Lower lobe of right lung (tissue), 2 donors: ENCODE measurements around the gene LAMTOR4. TPM values are rescaled to one million over a fixed set of nuclear protein-coding genes. Genes with fewer than 3 reads are reported as not detected.

Experiments used
- ATAC-seq, 2 donors: fragments of 200-7000 bp; cut with Tn5 transposase; one replicate each; pipeline ENCODE4 v1.9.1; 2020 to 2022; ENCODE audit warnings: mild to moderate bottlenecking in 2 of 2, moderate library complexity in 2 of 2
- DNase-seq: peaks from one replicate; pipeline ENCODE4 v3.0.0-alpha.2; 2020
- H3K27ac ChIP-seq: fragments of 200-600 bp; one replicate; pipeline ENCODE4 v1.8.0; 2022
- H3K27me3 ChIP-seq: fragments of 200-600 bp; one replicate; pipeline ENCODE4 v1.8.0; 2022; ENCODE audit warnings: low read depth
- H3K36me3 ChIP-seq: fragments of 200-600 bp; one replicate; pipeline ENCODE4 v1.8.0; 2022; ENCODE audit warnings: mild to moderate bottlenecking
- H3K4me1 ChIP-seq: fragments of 200-600 bp; one replicate; pipeline ENCODE4 v1.8.0; 2022
- H3K4me3 ChIP-seq: fragments of 200-600 bp; one replicate; pipeline ENCODE4 v1.8.0; 2022; ENCODE audit warnings: mild to moderate bottlenecking
- H3K9me3 ChIP-seq: fragments of 200-600 bp; one replicate; pipeline ENCODE4 v1.8.0; 2022
- intact Hi-C: fragments of 100-400 bp; cut with DNase I; formaldehyde crosslinking; loops from one replicate; pipeline ENCODE4 v1.11.0; 2022
- total RNA-seq: library from RNA; stranded (reverse); fragmentation: NEBNext Ultra II Directional; extraction: Animal tissue kit (Norgen Biotek cat#: 25700); gene quantifications from one replicate; pipeline ENCODE4 v1.2.1, GENCODE V29; 2021
- TF ChIP-seq, protein P1 (sequence below): fragments of 200-600 bp; IDR thresholded peaks from one replicate; pipeline ENCODE4 v1.8.0; 2022; ENCODE audit warnings: antibody characterized with exemption, mild to moderate bottlenecking
- donor health status: DM: no; HTN: yes; CAD: no; lungs with severe emphysema.

Gene LAMTOR4
- total RNA-seq, 1 donor from 2014 or later: 131 TPM

DNA sequence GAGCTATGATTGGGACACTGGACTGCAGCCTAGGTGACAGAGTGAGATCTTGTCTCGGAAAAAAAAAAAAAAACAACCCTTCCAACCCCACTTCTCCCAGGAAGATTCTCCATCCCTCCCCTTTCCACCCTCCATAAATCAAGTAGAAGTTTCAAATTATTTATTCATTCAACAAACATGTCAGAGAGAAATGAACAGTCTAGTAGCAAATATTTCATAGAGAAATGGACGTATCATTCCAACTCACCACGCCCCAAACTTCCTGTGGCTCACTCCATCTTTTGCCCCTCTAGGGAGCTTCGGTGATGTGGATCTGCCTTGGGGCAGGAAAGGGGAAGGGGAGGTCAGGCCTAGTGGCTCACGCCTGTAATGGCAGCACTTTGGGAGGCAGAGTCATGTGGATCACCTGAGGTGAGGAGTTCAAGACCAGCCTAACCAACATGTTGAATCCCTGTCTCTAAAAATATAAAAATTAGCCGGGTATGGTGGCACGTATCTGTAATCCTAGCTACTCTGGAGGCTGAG, 10.4 kb downstream of the LAMTOR4 start:
- H3K9me3 ChIP-seq: no peaks in the 10 kb centered on the region
- H3K4me1 ChIP-seq: peaks cover 33% of the 10 kb centered on the region
- ATAC-seq (no peak), DNase-seq (no peak)
- H3K4me3 ChIP-seq: peak overlapping the region; percentile 90
- H3K36me3 ChIP-seq: peaks cover 31% of the 10 kb centered on the region
- no peaks in the 10 kb centered on the region for H3K27me3 ChIP-seq
- intact Hi-C loops: no loop called here
- H3K27ac ChIP-seq: peak overlapping the region; percentile 84
- TF ChIP-seq, protein P1, sequence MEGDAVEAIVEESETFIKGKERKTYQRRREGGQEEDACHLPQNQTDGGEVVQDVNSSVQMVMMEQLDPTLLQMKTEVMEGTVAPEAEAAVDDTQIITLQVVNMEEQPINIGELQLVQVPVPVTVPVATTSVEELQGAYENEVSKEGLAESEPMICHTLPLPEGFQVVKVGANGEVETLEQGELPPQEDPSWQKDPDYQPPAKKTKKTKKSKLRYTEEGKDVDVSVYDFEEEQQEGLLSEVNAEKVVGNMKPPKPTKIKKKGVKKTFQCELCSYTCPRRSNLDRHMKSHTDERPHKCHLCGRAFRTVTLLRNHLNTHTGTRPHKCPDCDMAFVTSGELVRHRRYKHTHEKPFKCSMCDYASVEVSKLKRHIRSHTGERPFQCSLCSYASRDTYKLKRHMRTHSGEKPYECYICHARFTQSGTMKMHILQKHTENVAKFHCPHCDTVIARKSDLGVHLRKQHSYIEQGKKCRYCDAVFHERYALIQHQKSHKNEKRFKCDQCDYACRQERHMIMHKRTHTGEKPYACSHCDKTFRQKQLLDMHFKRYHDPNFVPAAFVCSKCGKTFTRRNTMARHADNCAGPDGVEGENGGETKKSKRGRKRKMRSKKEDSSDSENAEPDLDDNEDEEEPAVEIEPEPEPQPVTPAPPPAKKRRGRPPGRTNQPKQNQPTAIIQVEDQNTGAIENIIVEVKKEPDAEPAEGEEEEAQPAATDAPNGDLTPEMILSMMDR: no peak

DNA sequence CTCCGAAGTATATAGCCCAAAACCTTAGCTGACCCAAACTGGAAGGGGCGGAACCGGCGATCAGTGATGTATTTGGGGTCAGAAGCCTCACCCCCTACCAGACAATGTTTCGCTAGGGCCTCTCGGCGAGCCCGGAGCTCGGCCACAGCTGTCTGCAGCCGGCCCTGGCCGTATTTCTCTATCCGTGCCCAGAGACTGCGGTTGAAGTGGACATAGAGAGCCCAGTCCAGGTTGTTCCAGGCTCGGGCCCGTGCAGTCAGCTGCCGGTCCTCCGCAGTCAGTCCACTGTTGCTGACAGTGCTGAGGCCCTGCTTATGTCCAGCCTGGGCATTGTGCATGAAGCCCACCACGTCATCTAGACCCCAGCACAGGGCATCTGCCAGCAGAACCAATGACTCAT, 11.3 kb downstream of the LAMTOR4 start:
- intact Hi-C loops: no loop called here
- no peak for DNase-seq
- H3K36me3 ChIP-seq: peaks cover 23% of the 10 kb centered on the region
- H3K27me3 ChIP-seq: no peaks in the 10 kb centered on the region
- TF ChIP-seq, protein P1: no peak
- no peak overlapping the region for H3K4me3 ChIP-seq
- H3K4me1 ChIP-seq: peaks cover 24% of the 10 kb centered on the region
- H3K9me3 ChIP-seq: no peaks in the 10 kb centered on the region
- no peak for ATAC-seq
- H3K27ac ChIP-seq: no peak overlapping the region

GRCh38 chr7:100163006-100163531, 14.4 kb downstream of the LAMTOR4 start:
- TF ChIP-seq, protein P1: no peak
- Histone ChIP-seq H3K4me3 (no peak overlapping the region), H3K9me3 (no peaks in the 10 kb centered on the region), H3K4me1 (peaks cover 18% of the 10 kb centered on the region), H3K36me3 (no peaks in the 10 kb centered on the region), H3K27ac (no peak overlapping the region), H3K27me3 (peaks cover 8% of the 10 kb centered on the region)
- intact Hi-C loops: no loop called here
- ATAC-seq (no peak), DNase-seq (no peak)

DNA sequence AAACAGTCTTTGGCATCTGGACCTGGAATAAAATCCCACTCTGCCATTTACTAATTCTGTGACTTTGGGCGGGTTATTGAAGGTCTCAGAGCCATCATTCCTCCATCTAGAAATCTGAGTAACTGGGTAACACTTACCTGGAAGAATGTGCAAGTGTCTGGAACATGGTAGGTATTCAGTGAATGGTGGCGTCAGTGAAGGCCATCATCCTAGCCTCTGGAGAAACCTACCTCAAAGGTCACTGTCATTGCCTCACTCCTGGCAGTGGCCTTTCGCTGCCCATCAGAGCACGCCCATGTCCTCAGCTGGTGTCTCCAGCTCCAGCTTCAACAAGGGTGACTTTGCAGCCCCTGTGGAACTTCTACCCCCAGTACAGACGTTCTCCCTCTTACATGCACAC, 15.2 kb downstream of the LAMTOR4 start:
- peaks cover 8% of the 10 kb centered on the region for H3K27me3 ChIP-seq
- TF ChIP-seq, protein P1: no peak
- no peaks in the 10 kb centered on the region for H3K9me3 ChIP-seq
- peaks cover 22% of the 10 kb centered on the region for H3K4me1 ChIP-seq
- no peak overlapping the region for H3K27ac ChIP-seq
- intact Hi-C loops: no loop called here
- no peak overlapping the region for H3K4me3 ChIP-seq
- ATAC-seq (no peak), DNase-seq (no peak)
- H3K36me3 ChIP-seq: no peaks in the 10 kb centered on the region

- DNase-seq: no peak
- Histone ChIP-seq H3K27ac (no peak overlapping the region), H3K4me3 (no peak overlapping the region), H3K9me3 (no peaks in the 10 kb centered on the region), H3K27me3 (peaks cover 22% of the 10 kb centered on the region), H3K4me1 (peaks cover 30% of the 10 kb centered on the region), H3K36me3 (no peaks in the 10 kb centered on the region)
- intact Hi-C loops: no loop called here
- ATAC-seq: no peak
- TF ChIP-seq, protein P1: no peak
These were observed 17.7 kb downstream of the LAMTOR4 start for GRCh38 chr7:100166317-100166940.
